ENCODE data around the gene TRIM17.

The TRIM17 gene

DNA sequence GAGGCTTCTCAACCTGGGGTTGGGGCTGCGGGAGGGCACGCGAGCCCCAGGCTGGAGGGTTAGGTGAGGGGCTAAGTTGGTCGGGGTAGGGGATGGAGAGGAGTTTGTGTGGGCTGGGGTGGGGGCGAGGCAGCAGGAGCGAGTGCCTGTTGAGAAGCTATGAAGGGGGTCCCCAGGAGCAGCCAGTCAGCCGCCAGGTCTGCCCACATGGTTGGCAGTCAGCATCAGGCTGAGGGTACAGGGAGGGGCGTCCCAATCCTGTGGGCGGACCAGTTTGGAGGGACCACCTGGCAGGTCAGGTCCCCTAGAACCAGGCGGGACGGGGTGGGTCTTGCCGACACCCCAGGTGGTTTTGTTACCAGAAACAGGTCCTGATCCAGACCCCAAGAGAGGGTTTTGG is 400 bp upstream of the TRIM17 start:
- no peak overlapping the region for H2AFZ ChIP-seq (ENCODE audit: low read depth)
- H3K79me2 ChIP-seq (ENCODE audit: insufficient read depth, low read depth), result no peaks in the 10 kb centered on the region
- H3K4me3 ChIP-seq (IDR thresholded peaks at IDR 0.05; ENCODE audit: insufficient read depth, low read depth, low read length), result no peak overlapping the region
- H3K4me2 ChIP-seq, result no peak overlapping the region
- no peaks in the 10 kb centered on the region for H4K20me1 ChIP-seq (ENCODE audit: insufficient read depth)
- no peak overlapping the region for H3K9ac ChIP-seq
- no peaks in the 10 kb centered on the region for H3K27me3 ChIP-seq (ENCODE audit: insufficient read depth, low read depth)
- no peaks in the 10 kb centered on the region for H3K36me3 ChIP-seq (ENCODE audit: insufficient read depth)
- H3K27ac ChIP-seq, result no peak overlapping the region
- TF ChIP-seq, protein P1, sequence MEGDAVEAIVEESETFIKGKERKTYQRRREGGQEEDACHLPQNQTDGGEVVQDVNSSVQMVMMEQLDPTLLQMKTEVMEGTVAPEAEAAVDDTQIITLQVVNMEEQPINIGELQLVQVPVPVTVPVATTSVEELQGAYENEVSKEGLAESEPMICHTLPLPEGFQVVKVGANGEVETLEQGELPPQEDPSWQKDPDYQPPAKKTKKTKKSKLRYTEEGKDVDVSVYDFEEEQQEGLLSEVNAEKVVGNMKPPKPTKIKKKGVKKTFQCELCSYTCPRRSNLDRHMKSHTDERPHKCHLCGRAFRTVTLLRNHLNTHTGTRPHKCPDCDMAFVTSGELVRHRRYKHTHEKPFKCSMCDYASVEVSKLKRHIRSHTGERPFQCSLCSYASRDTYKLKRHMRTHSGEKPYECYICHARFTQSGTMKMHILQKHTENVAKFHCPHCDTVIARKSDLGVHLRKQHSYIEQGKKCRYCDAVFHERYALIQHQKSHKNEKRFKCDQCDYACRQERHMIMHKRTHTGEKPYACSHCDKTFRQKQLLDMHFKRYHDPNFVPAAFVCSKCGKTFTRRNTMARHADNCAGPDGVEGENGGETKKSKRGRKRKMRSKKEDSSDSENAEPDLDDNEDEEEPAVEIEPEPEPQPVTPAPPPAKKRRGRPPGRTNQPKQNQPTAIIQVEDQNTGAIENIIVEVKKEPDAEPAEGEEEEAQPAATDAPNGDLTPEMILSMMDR (conservative IDR thresholded peaks at IDR 0.05; ENCODE audit: low read depth, low read length), result no peak
- no peaks in the 10 kb centered on the region for H3K4me1 ChIP-seq (ENCODE audit: low read depth, poor library complexity, severe bottlenecking)

DNA sequence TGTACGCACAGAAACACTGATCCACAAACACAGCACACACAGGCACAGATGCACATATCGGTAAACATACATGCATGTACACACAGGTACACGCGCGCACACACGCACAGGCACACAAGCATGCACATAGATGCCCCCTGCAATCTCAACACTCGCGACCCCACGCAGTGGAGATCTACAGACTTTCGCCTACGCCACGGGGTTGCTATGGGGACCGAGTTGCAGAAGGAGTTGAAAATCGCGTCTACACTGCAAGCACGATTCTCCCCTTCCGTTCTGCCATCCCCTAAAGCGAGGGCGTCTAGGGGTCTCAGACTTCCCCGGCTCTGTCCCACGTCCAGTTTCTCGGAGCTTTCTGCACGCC is 826 bp downstream of the TRIM17 start:
- Histone ChIP-seq H3K36me3 (ENCODE audit: insufficient read depth) (no peaks in the 10 kb centered on the region), H3K9ac (no peak overlapping the region), H3K4me3 (IDR thresholded peaks at IDR 0.05; ENCODE audit: insufficient read depth, low read depth, low read length) (no peak overlapping the region), H3K79me2 (ENCODE audit: insufficient read depth, low read depth) (no peaks in the 10 kb centered on the region), H3K27me3 (ENCODE audit: insufficient read depth, low read depth) (no peaks in the 10 kb centered on the region), H2AFZ (ENCODE audit: low read depth) (no peak overlapping the region), H3K4me2 (no peak overlapping the region), H3K27ac (no peak overlapping the region), H3K4me1 (ENCODE audit: low read depth, poor library complexity, severe bottlenecking) (no peaks in the 10 kb centered on the region), H4K20me1 (ENCODE audit: insufficient read depth) (no peaks in the 10 kb centered on the region)
- TF ChIP-seq, protein P1 (conservative IDR thresholded peaks at IDR 0.05; ENCODE audit: low read depth, low read length), result no peak

DNA sequence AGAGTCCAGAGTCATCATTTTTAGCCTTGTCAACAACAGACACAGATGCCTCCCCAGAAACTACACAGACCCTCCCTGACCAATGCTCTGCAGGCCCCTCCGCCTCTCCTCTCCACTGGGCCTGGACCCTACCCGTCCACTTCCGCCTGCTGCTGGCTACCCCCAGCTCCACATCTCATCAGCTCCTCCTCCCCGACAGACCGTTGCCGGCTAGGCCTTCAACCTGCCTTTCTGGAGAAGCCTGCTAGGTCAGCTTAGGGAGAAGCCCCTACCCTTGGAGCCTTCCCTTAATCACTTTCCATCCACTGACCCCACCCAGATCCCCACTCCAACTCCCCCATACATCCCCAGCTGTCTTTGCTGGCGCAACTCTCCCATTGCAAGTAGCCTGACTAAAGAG is 1.4 kb downstream of the TRIM17 start:
- Histone ChIP-seq H3K4me1 (ENCODE audit: low read depth, poor library complexity, severe bottlenecking) (no peaks in the 10 kb centered on the region), H3K4me3 (IDR thresholded peaks at IDR 0.05; ENCODE audit: insufficient read depth, low read depth, low read length) (no peak overlapping the region), H3K27me3 (ENCODE audit: insufficient read depth, low read depth) (no peaks in the 10 kb centered on the region), H2AFZ (ENCODE audit: low read depth) (no peak overlapping the region), H3K79me2 (ENCODE audit: insufficient read depth, low read depth) (no peaks in the 10 kb centered on the region), H3K4me2 (no peak overlapping the region), H3K36me3 (ENCODE audit: insufficient read depth) (no peaks in the 10 kb centered on the region), H3K9ac (no peak overlapping the region), H4K20me1 (ENCODE audit: insufficient read depth) (no peaks in the 10 kb centered on the region), H3K27ac (no peak overlapping the region)
- TF ChIP-seq, protein P1 (conservative IDR thresholded peaks at IDR 0.05; ENCODE audit: low read depth, low read length), result no peak

DNA sequence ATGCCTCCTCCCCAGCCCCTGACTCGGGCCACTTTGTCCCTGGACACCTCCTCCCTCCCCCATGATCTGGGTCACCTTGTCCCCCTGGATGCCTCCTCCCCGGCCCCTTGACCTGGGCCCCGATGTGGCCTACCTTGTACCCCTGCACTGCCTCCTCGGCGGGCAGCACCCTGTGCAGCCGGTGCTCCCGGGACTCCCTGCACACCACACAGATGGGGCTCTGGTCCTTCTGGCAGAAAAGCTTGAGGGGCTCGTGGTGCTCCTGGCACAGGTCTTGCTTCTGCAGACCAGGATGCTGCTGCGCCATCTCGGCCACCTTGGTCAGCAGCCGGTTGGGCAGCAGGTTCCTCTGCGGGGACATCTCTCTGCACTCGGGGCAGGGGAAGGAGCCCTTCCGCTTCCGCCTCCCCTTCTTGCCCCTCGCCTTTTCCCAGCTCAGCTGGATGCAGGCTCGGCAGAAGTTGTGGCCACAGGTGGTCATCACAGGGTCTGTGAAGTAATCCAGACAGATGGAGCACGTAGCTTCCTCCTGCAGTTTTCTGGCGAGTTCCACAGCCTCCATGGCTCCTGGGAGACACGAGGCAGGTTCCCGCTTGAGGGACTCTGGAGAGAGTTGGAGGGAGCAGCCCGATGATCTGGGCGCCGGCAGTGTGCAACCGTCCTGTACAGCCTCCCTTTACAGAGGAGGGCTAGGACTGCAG is 2.0 kb downstream of the TRIM17 start:
- no peak overlapping the region for H3K27ac ChIP-seq
- no peaks in the 10 kb centered on the region for H4K20me1 ChIP-seq (ENCODE audit: insufficient read depth)
- H3K27me3 ChIP-seq (ENCODE audit: insufficient read depth, low read depth), result no peaks in the 10 kb centered on the region
- H3K79me2 ChIP-seq (ENCODE audit: insufficient read depth, low read depth), result no peaks in the 10 kb centered on the region
- no peak overlapping the region for H3K4me3 ChIP-seq (IDR thresholded peaks at IDR 0.05; ENCODE audit: insufficient read depth, low read depth, low read length)
- TF ChIP-seq, protein P1 (conservative IDR thresholded peaks at IDR 0.05; ENCODE audit: low read depth, low read length), result no peak
- no peak overlapping the region for H3K4me2 ChIP-seq
- no peak overlapping the region for H3K9ac ChIP-seq
- H3K4me1 ChIP-seq (ENCODE audit: low read depth, poor library complexity, severe bottlenecking), result no peaks in the 10 kb centered on the region
- no peak overlapping the region for H2AFZ ChIP-seq (ENCODE audit: low read depth)
- H3K36me3 ChIP-seq (ENCODE audit: insufficient read depth), result no peaks in the 10 kb centered on the region

All from KMS-11 (cell line).